H1 (cell line): Measurements from ENCODE around the gene COA3. TPM values are rescaled to one million over a fixed set of nuclear protein-coding genes. Genes with fewer than 3 reads are reported as not detected.

Experiments used
- CTCF ChIP-seq, 3 experiments: IDR thresholded peaks; 1 replicate in 2 of 3; 2 replicates in 1 of 3; pipeline versions ENCODE4 v1.5.1 to v1.6.1; 2011; ENCODE audit warnings: low read length in 3 of 3, mild to moderate bottlenecking in 3 of 3, inconsistent platforms in 2 of 3, low read depth in 1 of 3, moderate library complexity in 1 of 3; ENCODE audit not compliant: insufficient read depth in 1 of 3; ENCODE audit errors: control extremely low read depth in 1 of 3
- polyA plus RNA-seq, 7 experiments: library from polyadenylated mRNA; depleted of rRNA in 3 of 7; stranded (reverse) in 5 of 7; unstranded in 2 of 7; fragments of >200 nt in 5 of 7; fragments of 200-250 nt in 2 of 7; gene quantifications; 1 replicate in 5 of 7; 2 replicates in 1 of 7; 4 replicates in 1 of 7; pipeline versions ENCODE4 v1.2.1 to v1.2.3, GENCODE V29; 2011 to 2013; ENCODE audit warnings: missing spikeins in 2 of 7, mixed read lengths in 2 of 7
- total RNA-seq: library from RNA; stranded (reverse); fragmentation: NEBNext Ultra II Directional; extraction: Animal tissue kit (Norgen Biotek cat#: 25700); gene quantifications from 2 replicates; pipeline ENCODE4 v1.2.1, GENCODE V29; 2021

Gene COA3
- total and polyA plus RNA-seq, 2 of the 8 experiments (the other 6 are each of a cell fraction or from before 2014, with no cell fraction given): 68.4 to 143 TPM

GRCh38 chr17:42766124-42766523 lies 32.4 kb downstream of the COA3 start (continued):
- no peak for TF ChIP-seq CTCF (IDR thresholded peaks at IDR 0.05; ENCODE audit: control extremely low read depth in 1 of 3, insufficient read depth in 1 of 3, low read depth in 1 of 3, low read length in 3 of 3)
